Endothelial cell of umbilical vein (primary cell): Measurements from ENCODE around the gene PXYLP1. TPM values are rescaled to one million over a fixed set of nuclear protein-coding genes. Genes with fewer than 3 reads are reported as not detected.

Source experiments
- BruUV-seq: library from RNA; stranded (reverse); fragments of 400-500 nt; replicated peaks from 2 replicates; lab custom pipeline; 2021; lab: Mats Ljungman, UMichigan
- CTCF ChIA-PET: fragments of 300-600, 350-600 bp; sonication (Branson Sonifier 250); formaldehyde crosslinking; loops from one replicate; lab custom pipeline; 2021; ENCODE audit warnings: antibody characterized with exemption, inconsistent platforms; lab: Charles Lee
- POLR2A ChIA-PET: fragments of 300-600, 350-600 bp; sonication (Branson Sonifier 250); formaldehyde crosslinking; loops from one replicate; lab custom pipeline; 2021; ENCODE audit warnings: antibody characterized with exemption, inconsistent platforms; lab: Charles Lee
- DNase-seq: peaks from one replicate; pipeline ENCODE4 v3.0.0-alpha.2; 2011; ENCODE audit warnings: low read depth, low spot score
- FAIRE-seq: peaks from 2 replicates; lab custom pipeline; 2011; peaks lifted over from hg19 to GRCh38; lab: Jason Lieb, UNC
- H2AFZ ChIP-seq: 2 replicates; pipeline ENCODE4 v1.6.0; 2012; ENCODE audit warnings: low read depth, low read length, control low read depth, inconsistent platforms
- H3K27ac ChIP-seq: 2 replicates; pipeline ENCODE4 v1.5.1; 2011; ENCODE audit warnings: low read depth, mild to moderate bottlenecking, control low read depth, low read length, moderate library complexity; ENCODE audit not compliant: insufficient read depth
- H3K27me3 ChIP-seq, 2 experiments: 2 replicates each; pipeline versions ENCODE4 v1.6.0 to v1.6.1; 2011; ENCODE audit warnings: low read length in 2 of 2, mixed read lengths in 1 of 2; ENCODE audit not compliant: control insufficient read depth in 2 of 2, insufficient read depth in 2 of 2
- H3K36me3 ChIP-seq, 2 experiments: 2 replicates in 1 of 2; 3 replicates in 1 of 2; pipeline ENCODE4 v1.5.1; 2011; ENCODE audit warnings: low read length in 2 of 2, mild to moderate bottlenecking in 1 of 2, moderate library complexity in 1 of 2; ENCODE audit not compliant: control insufficient read depth in 2 of 2, insufficient read depth in 2 of 2; ENCODE audit errors: extremely low read depth in 1 of 2
- H3K4me1 ChIP-seq: 3 replicates; pipeline ENCODE4 v1.5.1; 2011; ENCODE audit warnings: mild to moderate bottlenecking, low read length; ENCODE audit not compliant: control insufficient read depth, insufficient read depth; ENCODE audit errors: extremely low read depth
- H3K4me2 ChIP-seq: 2 replicates; pipeline ENCODE4 v1.6.1; 2011; ENCODE audit warnings: low read length, control low read depth, mixed read lengths; ENCODE audit not compliant: insufficient read depth
- H3K4me3 ChIP-seq, 3 experiments: fragments of 200-600 bp in 1 of 3; sonication (generic), shearing (Covaris generic) in 1 of 3; replicated peaks in 1 of 3; 2 replicates each; pipeline ENCODE4 v1.5.1; 2011 to 2016; ENCODE audit warnings: control low read depth in 3 of 3, low read length in 3 of 3, mild to moderate bottlenecking in 2 of 3, inconsistent platforms in 1 of 3, low read depth in 1 of 3, moderate library complexity in 1 of 3; ENCODE audit not compliant: insufficient read depth in 1 of 3
- H3K79me2 ChIP-seq: 2 replicates; pipeline ENCODE4 v1.6.0; 2012; ENCODE audit warnings: low read length, inconsistent platforms; ENCODE audit not compliant: control insufficient read depth, insufficient read depth
- H3K9ac ChIP-seq: replicated peaks from 2 replicates; pipeline ENCODE3; 2011; ENCODE audit warnings: low read length, control low read depth; ENCODE audit not compliant: insufficient read depth; ENCODE audit errors: extremely low read depth
- H3K9me1 ChIP-seq: replicated peaks from 3 replicates; pipeline ENCODE4 v1.6.0; 2011; ENCODE audit warnings: mild to moderate bottlenecking, low read length; ENCODE audit not compliant: control insufficient read depth, insufficient read depth; ENCODE audit errors: extremely low read depth
- H3K9me3 ChIP-seq: replicated peaks from 2 replicates; pipeline ENCODE4 v1.5.1; 2012; ENCODE audit warnings: low read length, inconsistent platforms; ENCODE audit not compliant: control insufficient read depth, insufficient read depth
- H4K20me1 ChIP-seq: replicated peaks from 2 replicates; pipeline ENCODE3; 2011; ENCODE audit warnings: mild to moderate bottlenecking, low read length; ENCODE audit not compliant: control insufficient read depth, insufficient read depth; ENCODE audit errors: extremely low read depth
- CTCF ChIP-seq, 2 donors: IDR thresholded peaks; 1 replicate in 1 of 2; 2 replicates in 1 of 2; pipeline ENCODE4 v1.5.1; 2011; ENCODE audit warnings: low read length in 2 of 2, mild to moderate bottlenecking in 2 of 2, moderate library complexity in 2 of 2, control low read depth in 1 of 2, inconsistent platforms in 1 of 2, low read depth in 1 of 2; ENCODE audit not compliant: insufficient read depth in 1 of 2; ENCODE audit errors: extremely low read depth in 1 of 2
- EZH2 ChIP-seq: IDR thresholded peaks from 2 replicates; pipeline ENCODE4 v1.6.1; 2012; ENCODE audit warnings: borderline replicate concordance, low read depth, mild to moderate bottlenecking, moderate library complexity, low read length, inconsistent platforms; ENCODE audit not compliant: severe bottlenecking
- FOS ChIP-seq: IDR thresholded peaks from 2 replicates; pipeline ENCODE4 v1.6.1; 2011; ENCODE audit warnings: mild to moderate bottlenecking, low read length, moderate library complexity, borderline replicate concordance; ENCODE audit not compliant: insufficient read depth
- GATA2 ChIP-seq: IDR thresholded peaks from 2 replicates; pipeline ENCODE4 v1.7.0; 2011; ENCODE audit warnings: low read depth, mild to moderate bottlenecking, moderate library complexity, mixed read lengths, low read length; ENCODE audit not compliant: insufficient read length, insufficient read depth
- JUN ChIP-seq: IDR thresholded peaks from 2 replicates; pipeline ENCODE4 v1.6.1; 2011; ENCODE audit warnings: borderline replicate concordance, low read depth; ENCODE audit not compliant: insufficient read length, insufficient read depth
- MAX ChIP-seq: IDR thresholded peaks from 2 replicates; pipeline ENCODE4 v1.6.1; 2011; ENCODE audit not compliant: insufficient read depth, insufficient read length
- MYC ChIP-seq: IDR thresholded peaks from one replicate; pipeline ENCODE4 v1.6.1; 2011; ENCODE audit warnings: mild to moderate bottlenecking, low read depth, low read length
- POLR2A ChIP-seq: IDR thresholded peaks from 2 replicates; pipeline ENCODE4 v1.6.1; 2012; ENCODE audit warnings: low read depth, mild to moderate bottlenecking, control low read depth, low read length
- POLR2AphosphoS5 ChIP-seq: IDR thresholded peaks from 2 replicates; pipeline ENCODE4 v1.6.1; 2012; ENCODE audit warnings: low read depth, mild to moderate bottlenecking, control low read depth, low read length, moderate library complexity; ENCODE audit not compliant: insufficient read depth
- dilution Hi-C: fragments of 300-500 bp; cut with MboI; formaldehyde crosslinking; loops from one replicate; pipeline ENCODE4 v1.15.0; 2019; ENCODE audit warnings: low sequenced_read_pairs; ENCODE audit not compliant: extremely low pct_ligation_motif_present
- intact Hi-C: fragments of 100-400 bp; cut with micrococcal nuclease; formaldehyde crosslinking; loops from one replicate; pipeline ENCODE4 v1.10.0; 2022
- polyA plus RNA-seq, 4 experiments: library from polyadenylated mRNA; depleted of rRNA in 3 of 4; stranded (reverse) in 3 of 4; unstranded in 1 of 4; fragments of >200 nt; gene quantifications; 2 replicates each; pipeline versions ENCODE4 v1.2.1 to v1.2.3, GENCODE V29; 2011 to 2012; ENCODE audit warnings: missing spikeins in 1 of 4
- total RNA-seq: library from RNA; stranded (reverse); gene quantifications from 2 replicates; pipeline ENCODE4 v1.2.3, GENCODE V29; 2021

The PXYLP1 gene
- total and polyA plus RNA-seq, 2 donors (not counting 3 experiments of a cell fraction or from before 2014, with no cell fraction given): 0.84 to 1.7 TPM

GRCh38 chr3:141333836-141334626 is 102.4 kb downstream of the PXYLP1 start:
- H3K9ac ChIP-seq: no peak overlapping the region
- H3K27ac ChIP-seq: no peak overlapping the region
- no peak for TF ChIP-seq CTCF (IDR thresholded peaks at IDR 0.05; ENCODE audit: extremely low read depth in 1 of 2, insufficient read depth in 1 of 2, low read depth in 1 of 2, low read length in 2 of 2)
- no peak for TF ChIP-seq MYC
- no peak for TF ChIP-seq GATA2
- TF ChIP-seq POLR2A: no peak
- no peak for TF ChIP-seq EZH2
- TF ChIP-seq FOS: no peak
- TF ChIP-seq JUN: no peak
- no peak for TF ChIP-seq POLR2AphosphoS5
- TF ChIP-seq MAX: no peak
- dilution Hi-C loops (no loop called here), intact Hi-C loops (no loop called here)
- ChIA-PET CTCF (interaction anchor here (1.0 to 2.1 kb wide), 4 partner anchors 13 to 36 kb away, joined by 4 to 5 read pairs (median 4); no protein-coding TSS in a partner anchor), POLR2A (interaction anchor here (0.6 kb wide), 2 partner anchors 19 to 26 kb away, joined by 3 to 7 read pairs; no protein-coding TSS in a partner anchor)
- no peaks in the 10 kb centered on the region for H3K27me3 ChIP-seq
- H3K4me3 ChIP-seq: no peak overlapping the region
- no peak for FAIRE-seq
- no peaks in the 10 kb centered on the region for H3K9me3 ChIP-seq
- H3K36me3 ChIP-seq: no peaks in the 10 kb centered on the region
- no peak overlapping the region for H3K4me2 ChIP-seq
- H2AFZ ChIP-seq: no peak overlapping the region
- DNase-seq: no peak
- H3K4me1 ChIP-seq: peaks cover 36% of the 10 kb centered on the region
- H3K9me1 ChIP-seq: no peaks in the 10 kb centered on the region
- no peaks in the 10 kb centered on the region for H3K79me2 ChIP-seq
- H4K20me1 ChIP-seq: no peaks in the 10 kb centered on the region
- BruUV-seq: no TSS peak
